GM12878 (cell line): ENCODE measurements around the gene CLASP1. TPM values are rescaled to one million over a fixed set of nuclear protein-coding genes. Genes with fewer than 3 reads are reported as not detected.

Experiments
- ATAC-seq: fragments of 200-7000 bp; cut with Tn5 transposase; 3 replicates; pipeline ENCODE4 v1.9.1; 2020; ENCODE audit warnings: mild to moderate bottlenecking, moderate library complexity
- BruUV-seq: library from RNA; stranded (reverse); fragments of 400-500 nt; replicated peaks from 2 replicates; lab custom pipeline; 2021; lab: Mats Ljungman, UMichigan
- CTCF ChIA-PET: fragments of 300-600 bp; sonication (Branson Sonifier 250); formaldehyde crosslinking; extraction: SDS; loops from one replicate; lab custom pipeline; 2021; ENCODE audit warnings: inconsistent platforms; lab: Yijun Ruan, JAX
- POLR2A ChIA-PET: fragments of 350-600 bp; formaldehyde crosslinking; extraction: SDS; loops from one replicate; lab custom pipeline; 2021; ENCODE audit warnings: inconsistent platforms; lab: Charles Lee
- RAD21 ChIA-PET: fragments of 300-600 bp; sonication (Branson Sonifier 250); formaldehyde crosslinking; loops from one replicate; lab custom pipeline; 2023; ENCODE audit warnings: antibody characterized with exemption; ENCODE audit not compliant: unreplicated experiment; lab: Charles Lee
- SMC1A ChIA-PET: fragments of 300-600 bp; sonication (Branson Sonifier 250); formaldehyde crosslinking; loops from one replicate; lab custom pipeline; 2023; ENCODE audit not compliant: unreplicated experiment, uncharacterized antibody; lab: Charles Lee
- DNase-seq: peaks from one replicate; pipeline ENCODE4 v3.0.0-alpha.2; 2011; ENCODE audit warnings: low read depth, low spot score
- FAIRE-seq: peaks from 3 replicates; lab custom pipeline; 2011; peaks lifted over from hg19 to GRCh38; lab: Jason Lieb, UNC
- H2AFZ ChIP-seq: 2 replicates; pipeline ENCODE4 v1.6.0; 2011; ENCODE audit warnings: low read depth, low read length, control low read depth; ENCODE audit not compliant: control insufficient read depth
- H3K27ac ChIP-seq: 2 replicates; pipeline ENCODE4 v1.5.1; 2011; ENCODE audit warnings: control low read depth; ENCODE audit not compliant: control insufficient read depth, insufficient read depth
- H3K27me3 ChIP-seq, 2 experiments: replicated peaks in 1 of 2; 2 replicates each; pipeline versions ENCODE4 v1.6.0 to v1.6.1; 2011; ENCODE audit warnings: low read length in 1 of 2; ENCODE audit not compliant: control insufficient read depth in 2 of 2, insufficient read depth in 2 of 2
- H3K36me3 ChIP-seq, 2 experiments: 2 replicates each; pipeline ENCODE4 v1.5.1; 2011; ENCODE audit warnings: low read length in 1 of 2; ENCODE audit not compliant: control insufficient read depth in 2 of 2, insufficient read depth in 2 of 2
- H3K4me1 ChIP-seq: 2 replicates; pipeline ENCODE4 v1.6.1; 2011; ENCODE audit warnings: mild to moderate bottlenecking, low read length, moderate library complexity, mixed read lengths; ENCODE audit not compliant: control insufficient read depth, insufficient read depth
- H3K4me2 ChIP-seq: 2 replicates; pipeline ENCODE4 v1.6.0; 2011; ENCODE audit warnings: control low read depth; ENCODE audit not compliant: control insufficient read depth, insufficient read depth
- H3K4me3 ChIP-seq: fragments of 200-600 bp; sonication (generic); 2 replicates; pipeline ENCODE4 v1.5.1; 2016
- H3K79me2 ChIP-seq: 2 replicates; pipeline ENCODE4 v1.6.0; 2011; ENCODE audit warnings: low read length; ENCODE audit not compliant: control insufficient read depth, insufficient read depth
- H3K9ac ChIP-seq: 2 replicates; pipeline ENCODE4 v1.8.0; 2011; ENCODE audit warnings: low read length, control low read depth, mixed read lengths; ENCODE audit not compliant: control insufficient read depth, insufficient read depth
- H3K9me3 ChIP-seq: replicated peaks from 3 replicates; pipeline ENCODE4 v1.5.1; 2011; ENCODE audit warnings: mild to moderate bottlenecking, low read length; ENCODE audit not compliant: control insufficient read depth, insufficient read depth
- H4K20me1 ChIP-seq: 2 replicates; pipeline ENCODE4 v1.6.0; 2011; ENCODE audit not compliant: control insufficient read depth, insufficient read depth
- ASH2L ChIP-seq: fragments of 300-600, 200-600 bp; sonication (generic); IDR thresholded peaks from 2 replicates; pipeline ENCODE4 v1.6.1; 2017; ENCODE audit warnings: low read depth, mild to moderate bottlenecking, borderline replicate concordance
- BCL11A ChIP-seq: IDR thresholded peaks from 2 replicates; pipeline ENCODE4 v1.6.1; 2011; ENCODE audit warnings: low read depth, low read length
- CBX3 ChIP-seq: fragments of 200-600 bp; sonication (generic); IDR thresholded peaks from 2 replicates; pipeline ENCODE4 v1.6.1; 2016; ENCODE audit warnings: low read depth, borderline replicate concordance
- CHD4 ChIP-seq: fragments of 200-600 bp; sonication (generic); IDR thresholded peaks from 2 replicates; pipeline ENCODE4 v1.6.1; 2016; ENCODE audit warnings: mild to moderate bottlenecking
- E2F8 ChIP-seq: fragments of 450-650 bp; IDR thresholded peaks from 2 replicates; pipeline ENCODE4 v1.6.1; 2018; ENCODE audit warnings: mild to moderate bottlenecking, low read depth, moderate library complexity; ENCODE audit not compliant: partially characterized antibody
- EED ChIP-seq: sonication (generic); IDR thresholded peaks from 2 replicates; pipeline ENCODE4 v1.6.1; 2016; ENCODE audit warnings: antibody characterized with exemption, low read depth
- GABPA ChIP-seq: IDR thresholded peaks from 2 replicates; pipeline ENCODE4 v1.6.1; 2014; ENCODE audit warnings: antibody characterized with exemption, low read depth, mild to moderate bottlenecking, inconsistent platforms
- GATAD2B ChIP-seq: fragments of 450-650 bp; conservative IDR thresholded peaks from 2 replicates; pipeline ENCODE4 v1.6.1; 2017; ENCODE audit warnings: low read depth, mild to moderate bottlenecking, moderate library complexity
- IKZF1 ChIP-seq: fragments of 450-650 bp; conservative IDR thresholded peaks from 2 replicates; pipeline ENCODE4 v1.6.1; 2017; ENCODE audit warnings: antibody characterized with exemption, mild to moderate bottlenecking
- IRF4 ChIP-seq: IDR thresholded peaks from 2 replicates; pipeline ENCODE4 v1.6.1; 2011; ENCODE audit warnings: low read depth, low read length
- IRF5 ChIP-seq: fragments of 450-650 bp; IDR thresholded peaks from 2 replicates; pipeline ENCODE4 v1.6.1; 2017; ENCODE audit warnings: borderline replicate concordance
- MTA3 ChIP-seq: IDR thresholded peaks from 2 replicates; pipeline ENCODE4 v1.6.1; 2012; ENCODE audit warnings: low read length, inconsistent platforms, borderline replicate concordance
- NFYB ChIP-seq: IDR thresholded peaks from 2 replicates; pipeline ENCODE4 v1.6.1; 2011; ENCODE audit warnings: low read depth, mild to moderate bottlenecking, low read length, improper control_type of control experiment, moderate library complexity; ENCODE audit not compliant: insufficient read depth
- POLR2AphosphoS5 ChIP-seq: IDR thresholded peaks from 2 replicates; pipeline ENCODE4 v1.6.1; 2011; ENCODE audit warnings: mild to moderate bottlenecking, low read length, inconsistent platforms
- SREBF2 ChIP-seq: IDR thresholded peaks from 2 replicates; pipeline ENCODE4 v1.6.1; 2012; ENCODE audit warnings: mild to moderate bottlenecking, low read length
- ZBED1 ChIP-seq: IDR thresholded peaks from 2 replicates; pipeline ENCODE4 v1.6.1; 2016; ENCODE audit warnings: borderline replicate concordance
- ZSCAN29 ChIP-seq: fragments of 450-650 bp; IDR thresholded peaks from 2 replicates; pipeline ENCODE4 v1.6.1; 2017; ENCODE audit warnings: mild to moderate bottlenecking, moderate library complexity
- WGBS: methylation state at CpG from one replicate; pipeline ENCODE4 v1.1.6; 2016; ENCODE audit warnings: low lambda C conversion rate; ENCODE audit not compliant: insufficient replicate concordance, insufficient coverage; ENCODE audit errors: missing lambda C conversion rate; 5-methylcytosine and 5-hydroxymethylcytosine counted together
- in situ Hi-C: fragments of 300-500 bp; cut with MboI; formaldehyde crosslinking; loops from 9 replicates; pipeline ENCODE4 v1.14.3; 2018; ENCODE audit warnings: mixed read lengths
- intact Hi-C: fragments of 100-400 bp; cut with micrococcal nuclease; formaldehyde crosslinking; loops from one replicate; pipeline ENCODE4 v1.14.2; 2022; ENCODE audit not compliant: unreplicated experiment
- polyA plus RNA-seq, 11 experiments: library from polyadenylated mRNA; depleted of rRNA in 4 of 11; unstranded in 6 of 11; stranded (reverse) in 5 of 11; fragments of >200 nt; fragmentation: Nextera tagmentation in 4 of 11; fragmentation: Illumina TruSeq in 1 of 11; extraction: Ambion mirVana in 4 of 11; extraction: Trizol in 1 of 11; gene quantifications; 1 replicate in 1 of 11; 2 replicates in 10 of 11; pipeline versions ENCODE4 v1.2.1 to v1.2.3, GENCODE V29; 2011 to 2016; ENCODE audit warnings: inconsistent platforms in 2 of 11, missing spikeins in 2 of 11, low read depth in 1 of 11
- total RNA-seq, 4 experiments: library from RNA; depleted of rRNA in 3 of 4; stranded (reverse); fragments of >200 nt in 3 of 4; fragmentation: Illumina TruSeq in 1 of 4; extraction: Trizol in 1 of 4; gene quantifications; 2 replicates each; pipeline versions ENCODE4 v1.2.1 to v1.2.3, GENCODE V29; 2013 to 2021

The CLASP1 gene
- total and polyA plus RNA-seq, 10 of the 15 experiments (the other 5 are each of a cell fraction or from before 2014, with no cell fraction given): 1.4 to 62.4 (median 32.9) TPM

GRCh38 chr2:121429927-121430520 lies 219.2 kb downstream of the CLASP1 start:
- no peak overlapping the region for H2AFZ ChIP-seq
- intact Hi-C loops: no loop called here
- no TSS peak for BruUV-seq
- H3K4me3 ChIP-seq: no peak overlapping the region
- H3K9ac ChIP-seq: no peak overlapping the region
- H3K4me2 ChIP-seq: no peak overlapping the region
- POLR2A ChIA-PET: interaction anchor here (0.5 to 0.7 kb wide), 3 partner anchors 51 to 169 kb away, joined by 3 to 4 read pairs (median 3); no protein-coding TSS in a partner anchor
- TF ChIP-seq IKZF1 (no peak), ZSCAN29 (no peak), E2F8 (no peak), GABPA (no peak), POLR2AphosphoS5 (no peak), EED (no peak), IRF5 (no peak), ZBED1 (no peak), GATAD2B (no peak), CHD4 (no peak), SREBF2 (no peak), IRF4 (no peak), CBX3 (no peak), NFYB (no peak), MTA3 (no peak), BCL11A (no peak), ASH2L (no peak)
- TF ChIP-seq, all 136 proteins: peak for 0
- Histone ChIP-seq H3K79me2 (no peaks in the 10 kb centered on the region), H4K20me1 (no peaks in the 10 kb centered on the region), H3K9me3 (no peaks in the 10 kb centered on the region), H3K27ac (no peak overlapping the region), H3K36me3 (peaks cover 2 to 20% of the 10 kb centered on the region in 2 experiments; a peak in 3 of 4 replicates), H3K27me3 (no peaks in the 10 kb centered on the region), H3K4me1 (no peaks in the 10 kb centered on the region)
- ChIA-PET SMC1A (interaction anchor here (1.1 to 2.0 kb wide), 4 partner anchors 18 to 29 kb away, joined by 3 to 7 read pairs (median 4); no protein-coding TSS in a partner anchor), CTCF (interaction anchor here (0.7 to 1.4 kb wide), 4 partner anchors 20 to 165 kb away, joined by 3 to 5 read pairs (median 3); no protein-coding TSS in a partner anchor), RAD21 (no interaction called here)
- FAIRE-seq: no peak
- DNase-seq: no peak
- WGBS: over 99% methylated on average over 16 of the region's 16 CpGs
- no peak for ATAC-seq
- in situ Hi-C loops: no loop called here
